ENCODE measurements around the gene CLDN20.

- TF ChIP-seq CTCF (IDR thresholded peaks at IDR 0.05) (no peak), EP300 (IDR thresholded peaks at IDR 0.05) (no peak), POLR2A (IDR thresholded peaks at IDR 0.05; ENCODE audit: low read depth) (no peak)
These were observed 12.1 kb downstream of the CLDN20 start for GRCh38 chr6:155275808-155276480.
